ENCODE data around the gene DVL2. TPM values are rescaled to one million over a fixed set of nuclear protein-coding genes. Genes with fewer than 3 reads are reported as not detected.

DVL2 gene
- total RNA-seq, 4 donors from 2014 or later = 51.7 to 87.5 (median 67.8) TPM

DNA sequence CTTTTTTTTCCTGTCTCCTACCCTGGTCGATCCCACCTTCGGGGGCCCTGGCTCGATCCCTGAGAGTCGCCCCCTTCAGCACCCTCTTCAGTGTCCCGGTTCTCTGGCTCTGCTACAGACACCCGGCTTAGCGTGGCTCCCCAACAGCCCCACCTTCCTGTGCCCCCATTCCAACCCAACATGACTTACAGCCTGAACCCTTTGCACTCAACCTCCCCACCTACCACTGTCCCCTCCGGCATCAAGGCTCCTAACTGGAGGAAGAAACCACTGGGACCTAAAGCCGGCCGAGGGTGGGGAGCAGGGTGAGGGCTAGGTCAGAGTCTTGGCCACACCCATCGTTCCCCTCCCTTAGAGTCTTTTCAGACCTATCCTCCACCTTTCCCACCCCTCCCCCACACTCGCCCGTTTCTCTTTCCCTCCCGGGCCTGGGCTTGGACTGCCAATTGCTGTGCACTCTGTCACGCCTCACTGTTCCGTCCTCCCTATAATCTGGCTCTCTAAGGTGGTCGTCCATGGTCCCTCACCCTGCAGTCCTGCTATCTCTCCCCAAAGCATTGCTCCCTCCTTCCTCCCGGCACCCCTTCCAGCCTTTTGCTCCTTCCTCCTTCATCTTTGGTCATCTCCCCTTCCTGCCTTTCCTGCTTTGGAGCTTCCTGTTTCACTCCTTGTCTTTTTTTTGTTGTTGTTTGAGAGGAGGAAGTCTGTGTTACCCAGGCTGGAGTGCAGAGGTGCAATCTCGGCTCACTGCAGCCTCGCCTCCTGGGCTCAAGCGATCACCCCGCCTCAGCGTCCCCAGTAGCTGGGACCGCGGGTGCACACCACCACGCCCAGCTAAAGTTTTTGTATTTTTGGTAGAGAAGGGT, 28.9 kb upstream of the DVL2 start:
- DNase-seq (ENCODE audit: low spot score in 2 of 2) = no peak
- WGBS, 2 donors = 11 to 13% methylated on average over 26 of the region's 26 CpGs
- intact Hi-C loops (cut with DNase I; ENCODE audit: low total_unique reads) = no loop called here
- TF ChIP-seq CTCF (IDR thresholded peaks at IDR 0.05) (no peak), POLR2A (IDR thresholded peaks at IDR 0.05) (no peak)
- no peak overlapping the region for H3K4me3 ChIP-seq (ENCODE audit: low read depth, poor library complexity, severe bottlenecking)

DNA sequence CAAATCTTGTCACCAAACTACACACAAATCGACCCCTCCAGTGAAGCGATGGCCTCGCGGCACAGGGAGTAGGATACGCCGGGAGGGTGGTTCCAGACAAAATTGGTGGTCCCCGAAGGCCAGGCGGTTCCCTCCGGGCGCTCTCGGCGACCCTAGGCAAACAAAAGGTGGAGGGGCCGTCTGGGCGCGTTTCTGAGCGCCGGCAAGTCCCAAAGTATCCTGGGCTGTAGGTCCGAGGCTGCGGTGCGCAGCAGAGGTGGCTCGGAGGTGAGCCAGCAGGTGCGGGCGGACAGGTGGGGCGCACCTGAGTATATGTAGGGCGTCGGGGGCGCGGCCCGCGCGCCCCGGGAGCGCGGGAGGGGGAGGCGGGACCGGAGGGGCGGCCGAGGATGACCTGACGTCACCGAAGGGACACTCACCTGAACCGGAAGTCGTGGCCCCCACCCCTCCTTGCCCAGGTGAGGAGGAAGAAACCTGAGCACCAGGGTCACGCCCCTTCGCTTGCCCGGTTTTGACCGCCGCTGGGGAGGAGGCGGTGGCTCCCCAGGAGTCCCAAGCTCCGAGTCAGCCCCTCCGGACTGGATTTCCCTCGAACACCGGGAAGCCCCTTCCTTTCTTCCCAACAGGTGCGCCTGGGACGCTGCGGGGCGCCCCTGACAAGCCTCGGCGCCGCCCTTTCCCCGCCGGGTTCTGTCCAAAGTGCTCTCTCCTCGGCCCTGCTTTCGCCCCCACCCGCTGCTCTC, 28.0 kb upstream of the DVL2 start, which contains the start of gene CLDN7:
Gene CLDN7, minus strand, starts transcription at position 287 of the 743 bp plus-strand sequence. CDS start 435 bp downstream, outside the sequence.
- DNase-seq (ENCODE audit: low spot score in 2 of 2) = peak in 1 of 2 donors; percentile 91
- no peak for TF ChIP-seq CTCF (IDR thresholded peaks at IDR 0.05)
- no peak for TF ChIP-seq POLR2A (IDR thresholded peaks at IDR 0.05)
- intact Hi-C loops (cut with DNase I; ENCODE audit: low total_unique reads) = no loop called here
- H3K4me3 ChIP-seq (ENCODE audit: low read depth, poor library complexity, severe bottlenecking) = peak within 1 kb of the TSS; percentile 13
- 7 to 10% methylated on average over 39 to 58 of the region's 64 CpGs for WGBS, 2 donors

DNA sequence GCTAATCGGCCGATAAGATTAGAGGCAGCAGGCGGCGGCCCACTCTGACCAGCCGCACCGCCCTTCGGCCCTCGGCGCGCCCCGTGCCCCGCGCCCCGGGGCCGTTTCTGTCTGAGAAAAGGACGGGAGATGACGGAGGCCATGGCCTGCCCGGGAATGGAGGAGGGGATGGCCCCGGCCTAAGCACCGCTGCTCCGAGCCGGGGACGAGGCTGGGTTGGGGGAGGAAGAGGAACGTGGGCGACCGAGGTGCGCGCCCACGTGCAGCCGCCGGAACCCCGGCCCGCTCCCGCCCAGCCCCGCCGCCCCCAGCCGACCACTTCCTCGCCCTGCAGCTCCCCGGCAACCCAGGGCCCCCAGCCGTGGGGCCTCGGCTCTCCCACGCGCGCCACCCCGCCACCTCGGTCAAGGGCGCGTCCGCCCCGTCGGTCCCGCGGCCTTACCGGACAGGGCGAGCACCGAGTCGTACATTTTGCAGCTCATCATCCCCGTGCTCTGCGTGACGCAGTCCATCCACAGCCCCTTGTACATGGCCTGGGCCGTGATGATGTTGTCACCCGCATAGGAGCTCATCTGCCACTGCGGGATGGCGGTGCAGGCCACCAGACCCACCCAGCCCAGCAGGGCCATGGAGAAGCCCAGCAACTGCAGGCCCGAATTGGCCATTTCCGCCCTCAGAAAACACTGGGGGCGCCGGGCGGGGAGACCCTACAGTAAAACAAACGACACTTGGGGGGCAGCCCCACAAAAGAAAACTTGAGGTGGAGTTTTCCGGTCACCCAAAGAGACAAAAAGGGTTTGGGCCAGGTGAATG, 27.3 kb upstream of the DVL2 start:
- intact Hi-C loops (cut with DNase I; ENCODE audit: low total_unique reads) = no loop called here
- TF ChIP-seq CTCF (IDR thresholded peaks at IDR 0.05) = no peak
- no peak for TF ChIP-seq POLR2A (IDR thresholded peaks at IDR 0.05)

GRCh38 chr17:7260651-7261378, 26.5 kb upstream of the DVL2 start:
- H3K4me3 ChIP-seq (ENCODE audit: low read depth, poor library complexity, severe bottlenecking) = peak overlapping the region; percentile 13
- DNase-seq (ENCODE audit: low spot score in 2 of 2) = no peak
- 10 to 12% methylated on average over 27 to 46 of the region's 54 CpGs for WGBS, 2 donors
- TF ChIP-seq CTCF (IDR thresholded peaks at IDR 0.05) (no peak), POLR2A (IDR thresholded peaks at IDR 0.05) (no peak)
- intact Hi-C loops (cut with DNase I; ENCODE audit: low total_unique reads) = no loop called here

More for the DNA sequence above, 27.3 kb upstream of the DVL2 start:
- no peak for DNase-seq (ENCODE audit: low spot score in 2 of 2)
- peak overlapping the region; percentile 13 for H3K4me3 ChIP-seq (ENCODE audit: low read depth, poor library complexity, severe bottlenecking)
- WGBS, 2 donors = 15 to 18% methylated on average over 25 to 42 of the region's 71 CpGs

GRCh38 chr17:7260151-7260550, 25.8 kb upstream of the DVL2 start:
- WGBS, 2 donors = 78 to 79% methylated on average over 4 of the region's 4 CpGs
- TF ChIP-seq POLR2A (IDR thresholded peaks at IDR 0.05) = no peak
- TF ChIP-seq CTCF (IDR thresholded peaks at IDR 0.05) = no peak
- DNase-seq (ENCODE audit: low spot score in 2 of 2) = no peak
- intact Hi-C loops (cut with DNase I; ENCODE audit: low total_unique reads) = no loop called here
- no peak overlapping the region for H3K4me3 ChIP-seq (ENCODE audit: low read depth, poor library complexity, severe bottlenecking)

All from lower leg skin (tissue), 4 donors.